AG20443 (cell line): ENCODE measurements around the gene PCED1A.
"Not testable (repeated sequence)": the region's sequence is repeated elsewhere in the genome, so short reads cannot be mapped to it uniquely, and the experiment has no call there.

Experiments
- DNase-seq: peaks from one replicate; pipeline ENCODE4 v3.0.0; 2012; ENCODE audit warnings: low spot score, mixed read lengths

The PCED1A gene

GRCh38 chr20:2865630-2866029 lies 25.2 kb upstream of the PCED1A start:
- no peak for DNase-seq

GRCh38 chr20:2865101-2865500 lies 24.6 kb upstream of the PCED1A start:
- DNase-seq: no peak

- no peak for DNase-seq
These were observed 24.2 kb upstream of the PCED1A start for GRCh38 chr20:2864626-2865025.

GRCh38 chr20:2859330-2860121 lies 19.1 kb upstream of the PCED1A start:
- peak; percentile 50 for DNase-seq

- DNase-seq: no peak
These were observed 18.1 kb upstream of the PCED1A start for GRCh38 chr20:2858591-2858990.

- DNase-seq: no peak
These were observed 10.6 kb upstream of the PCED1A start for GRCh38 chr20:2851086-2851485.

- DNase-seq: no peak
These were observed 9.1 kb upstream of the PCED1A start for GRCh38 chr20:2849529-2849928.

- no peak for DNase-seq
These were observed 7.3 kb upstream of the PCED1A start for GRCh38 chr20:2847802-2848201.

GRCh38 chr20:2846698-2847097 lies 6.2 kb upstream of the PCED1A start:
- DNase-seq: no peak

GRCh38 chr20:2845607-2846006 lies 5.2 kb upstream of the PCED1A start:
- DNase-seq: no peak

GRCh38 chr20:2840967-2841531 lies 594 bp upstream of the PCED1A start:
- DNase-seq: peak; percentile 86

GRCh38 chr20:2839732-2840137 lies 720 bp downstream of the PCED1A start:
- DNase-seq: no peak

- no peak for DNase-seq
These were observed 1.4 kb downstream of the PCED1A start for GRCh38 chr20:2838847-2839671.

GRCh38 chr20:2838170-2838797 lies 2.2 kb downstream of the PCED1A start:
- no peak for DNase-seq

GRCh38 chr20:2837221-2837960 lies 3.1 kb downstream of the PCED1A start:
- DNase-seq: no peak

GRCh38 chr20:2836035-2836434 lies 4.4 kb downstream of the PCED1A start:
- DNase-seq: no peak

GRCh38 chr20:2835331-2835796 lies 5.1 kb downstream of the PCED1A start:
- no peak for DNase-seq

GRCh38 chr20:2834401-2835110 lies 5.9 kb downstream of the PCED1A start:
- no peak for DNase-seq

GRCh38 chr20:2833761-2834160 lies 6.7 kb downstream of the PCED1A start:
- no peak for DNase-seq

- DNase-seq: not testable (repeated sequence)
These were observed 9.2 kb downstream of the PCED1A start for GRCh38 chr20:2831206-2831605.

- DNase-seq: no peak
These were observed 11.1 kb downstream of the PCED1A start for GRCh38 chr20:2829376-2829775.
